Neuronal stem cell (in vitro differentiated cells): ENCODE results near the gene KIF21B.
A peak's percentile ranks its signal among the peaks of the same experiment; 100 is the strongest.

Source experiments
- DNase-seq: peaks from one replicate; pipeline ENCODE4 v3.0.0-alpha.2; 2013; ENCODE audit warnings: low spot score
- H2AFZ ChIP-seq: one replicate; pipeline ENCODE4 v1.6.1; 2013; ENCODE audit warnings: mild to moderate bottlenecking, low read length, inconsistent platforms
- H2AK5ac ChIP-seq: 2 replicates; pipeline ENCODE4 v1.6.1; 2013; ENCODE audit warnings: low read depth, mild to moderate bottlenecking, inconsistent platforms, low read length, moderate library complexity, mixed read lengths
- H2BK120ac ChIP-seq: 2 replicates; pipeline ENCODE4 v1.6.1; 2013; ENCODE audit warnings: low read depth, mild to moderate bottlenecking, inconsistent platforms, low read length, moderate library complexity, mixed read lengths
- H2BK12ac ChIP-seq: one replicate; pipeline ENCODE4 v1.6.1; 2013; ENCODE audit warnings: low read length, inconsistent platforms
- H2BK15ac ChIP-seq: 2 replicates; pipeline ENCODE4 v1.6.1; 2013; ENCODE audit warnings: mild to moderate bottlenecking, low read length, inconsistent platforms, mixed read lengths
- H2BK5ac ChIP-seq: one replicate; pipeline ENCODE4 v1.6.1; 2013; ENCODE audit warnings: inconsistent platforms, mild to moderate bottlenecking, low read length, moderate library complexity
- H3K14ac ChIP-seq: one replicate; pipeline ENCODE4 v1.6.1; 2013; ENCODE audit warnings: low read length, inconsistent platforms
- H3K18ac ChIP-seq: 2 replicates; pipeline ENCODE4 v1.6.1; 2013; ENCODE audit warnings: low read length, inconsistent platforms
- H3K23ac ChIP-seq: 2 replicates; pipeline ENCODE4 v1.6.1; 2013; ENCODE audit warnings: low read depth, mild to moderate bottlenecking, mixed read lengths, low read length, inconsistent platforms; ENCODE audit not compliant: poor library complexity
- H3K27ac ChIP-seq: replicated peaks from 3 replicates; pipeline ENCODE4 v1.5.1; 2013; ENCODE audit warnings: low read length, inconsistent platforms
- H3K27me3 ChIP-seq, 3 experiments: 2 replicates each; pipeline ENCODE4 v1.6.1; 2013; ENCODE audit warnings: low read length in 3 of 3, mild to moderate bottlenecking in 2 of 3, inconsistent platforms in 1 of 3, low read depth in 1 of 3, mixed read lengths in 1 of 3, moderate library complexity in 1 of 3; ENCODE audit not compliant: control insufficient read depth in 3 of 3, insufficient read depth in 3 of 3
- H3K36me3 ChIP-seq, 2 donors: replicated peaks in 1 of 2; 2 replicates each; pipeline ENCODE4 v1.6.1; 2013; ENCODE audit warnings: low read length in 2 of 2; ENCODE audit not compliant: control insufficient read depth in 2 of 2, insufficient read depth in 2 of 2
- H3K4ac ChIP-seq: 2 replicates; pipeline ENCODE4 v1.6.1; 2013; ENCODE audit warnings: inconsistent platforms, mild to moderate bottlenecking, low read length, moderate library complexity
- H3K4me1 ChIP-seq, 2 donors: 1 replicate in 1 of 2; 2 replicates in 1 of 2; pipeline ENCODE4 v1.6.1; 2013; ENCODE audit warnings: low read length in 2 of 2, low read depth in 1 of 2; ENCODE audit not compliant: control insufficient read depth in 2 of 2, insufficient read depth in 1 of 2
- H3K4me2 ChIP-seq: one replicate; pipeline ENCODE4 v1.6.1; 2013; ENCODE audit warnings: mild to moderate bottlenecking, low read length, inconsistent platforms; ENCODE audit not compliant: insufficient read depth, poor library complexity, severe bottlenecking
- H3K4me3 ChIP-seq, 2 donors: 2 replicates each; pipeline ENCODE4 v1.5.1; 2013; ENCODE audit warnings: low read length in 2 of 2, mild to moderate bottlenecking in 2 of 2, inconsistent platforms in 1 of 2, moderate library complexity in 1 of 2
- H3K79me1 ChIP-seq: one replicate; pipeline ENCODE4 v1.6.1; 2013; ENCODE audit warnings: low read depth, mild to moderate bottlenecking, inconsistent platforms, low read length, moderate library complexity
- H3K9ac ChIP-seq: one replicate; pipeline ENCODE4 v1.6.1; 2013; ENCODE audit warnings: mild to moderate bottlenecking, low read depth, low read length, inconsistent platforms; ENCODE audit not compliant: poor library complexity
- H3K9me3 ChIP-seq, 2 donors: replicated peaks in 1 of 2; 2 replicates each; pipeline versions ENCODE3 to v1.6.1; 2013; ENCODE audit warnings: low read length in 2 of 2, mild to moderate bottlenecking in 2 of 2, inconsistent platforms in 1 of 2, low read depth in 1 of 2, mixed read lengths in 1 of 2, moderate library complexity in 1 of 2; ENCODE audit not compliant: control insufficient read depth in 2 of 2, insufficient read depth in 1 of 2
- H4K8ac ChIP-seq: one replicate; pipeline ENCODE4 v1.6.1; 2013; ENCODE audit warnings: low read depth, mild to moderate bottlenecking, inconsistent platforms, low read length, moderate library complexity
- H4K91ac ChIP-seq: one replicate; pipeline ENCODE4 v1.6.1; 2013; ENCODE audit warnings: low read length, low read depth, mild to moderate bottlenecking, inconsistent platforms; ENCODE audit not compliant: poor library complexity
- WGBS, 2 donors: extraction: QIAGEN DNeasy Blood & Tissue Kit; methylation state at CpG; one replicate each; pipeline ENCODE4 v1.1.7; 2013; ENCODE audit warnings: missing lambda C conversion rate in 2 of 2, mixed read lengths in 1 of 2; ENCODE audit not compliant: insufficient read length in 2 of 2, insufficient replicate concordance in 1 of 2; ENCODE audit errors: extremely low coverage in 2 of 2; 5-methylcytosine and 5-hydroxymethylcytosine counted together

Gene KIF21B

GRCh38 chr1:200929530-200930278 is 93.8 kb downstream of the KIF21B start:
- Histone ChIP-seq H3K14ac (no peak overlapping the region), H2BK5ac (no peak overlapping the region), H3K27me3 (peaks cover 0 to 9% (median 0%) of the 10 kb centered on the region in 3 experiments), H2BK15ac (no peak overlapping the region), H3K4me1 (peaks cover 0 to 2% of the 10 kb centered on the region in 2 donors), H3K4ac (no peak overlapping the region), H3K9ac (no peak overlapping the region), H3K4me2 (no peak overlapping the region), H2BK12ac (no peak overlapping the region), H2AFZ (no peak overlapping the region), H3K23ac (no peak overlapping the region), H3K4me3 (no peak overlapping the region), H4K8ac (no peak overlapping the region), H3K36me3 (no peaks in the 10 kb centered on the region), H4K91ac (no peak overlapping the region), H3K79me1 (no peaks in the 10 kb centered on the region), H3K27ac (no peak overlapping the region), H3K18ac (no peak overlapping the region), H2AK5ac (no peak overlapping the region), H2BK120ac (no peak overlapping the region), H3K9me3 (no peaks in the 10 kb centered on the region)
- no CpG with 5 or more reads among the region's 4 CpGs for WGBS, 2 donors
- no peak for DNase-seq

GRCh38 chr1:200925831-200926230 is 97.7 kb downstream of the KIF21B start:
- peaks cover 0 to 14% (median 0%) of the 10 kb centered on the region in 3 experiments for H3K27me3 ChIP-seq
- no peak overlapping the region for H2BK120ac ChIP-seq
- H3K36me3 ChIP-seq: no peaks in the 10 kb centered on the region
- H2AFZ ChIP-seq: no peak overlapping the region
- H3K4me2 ChIP-seq: no peak overlapping the region
- no peak overlapping the region for H3K14ac ChIP-seq
- no CpG with 5 or more reads among the region's 4 CpGs for WGBS, 2 donors
- no peak overlapping the region for H2BK15ac ChIP-seq
- H3K4me1 ChIP-seq: peaks cover 0 to 12% of the 10 kb centered on the region in 2 donors
- H3K18ac ChIP-seq: no peak overlapping the region
- no peak overlapping the region for H3K4ac ChIP-seq
- H3K4me3 ChIP-seq: no peak overlapping the region
- H4K91ac ChIP-seq: no peak overlapping the region
- no peak for DNase-seq
- H3K9me3 ChIP-seq: no peaks in the 10 kb centered on the region
- H2BK12ac ChIP-seq: no peak overlapping the region
- no peak overlapping the region for H2AK5ac ChIP-seq
- H4K8ac ChIP-seq: no peak overlapping the region
- no peaks in the 10 kb centered on the region for H3K79me1 ChIP-seq
- H3K27ac ChIP-seq: no peak overlapping the region
- H3K9ac ChIP-seq: no peak overlapping the region
- H3K23ac ChIP-seq: no peak overlapping the region
- no peak overlapping the region for H2BK5ac ChIP-seq

GRCh38 chr1:200923601-200924000 is 99.9 kb downstream of the KIF21B start:
- Histone ChIP-seq H3K9ac (no peak overlapping the region), H3K9me3 (no peaks in the 10 kb centered on the region)
- no CpG with 5 or more reads among the region's 1 CpG for WGBS, 2 donors

DNA sequence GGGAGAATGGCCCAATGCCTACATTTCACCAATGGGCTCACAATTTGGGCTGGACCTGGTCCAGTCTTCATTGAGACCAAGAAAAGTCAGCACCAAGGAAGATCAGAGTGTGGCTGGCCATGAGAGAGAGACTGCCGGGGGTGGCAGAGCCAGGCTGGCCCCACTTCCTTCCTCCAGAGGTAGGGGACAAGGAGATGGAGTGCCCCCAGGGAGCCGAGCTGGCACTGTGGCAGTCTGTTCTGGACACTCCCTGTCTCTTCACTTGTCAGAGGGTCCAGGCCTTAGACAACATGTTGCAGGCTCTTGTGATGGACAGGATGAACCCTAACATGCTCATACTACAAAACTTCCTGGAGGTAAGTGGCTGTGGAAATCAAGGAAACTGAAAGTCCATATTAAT is 101.1 kb downstream of the KIF21B start:
- Histone ChIP-seq H3K9me3 (no peaks in the 10 kb centered on the region), H2BK15ac (peak overlapping the region; percentile 46), H3K4me1 (peaks cover 0 to 12% of the 10 kb centered on the region in 2 donors), H2BK120ac (no peak overlapping the region), H3K14ac (no peak overlapping the region), H2BK12ac (no peak overlapping the region), H2BK5ac (no peak overlapping the region), H3K4me3 (no peak overlapping the region), H3K9ac (no peak overlapping the region), H3K79me1 (no peaks in the 10 kb centered on the region), H3K27me3 (peaks cover 0 to 9% (median 0%) of the 10 kb centered on the region in 3 experiments), H3K4me2 (no peak overlapping the region), H3K23ac (no peak overlapping the region), H3K18ac (peak overlapping the region; percentile 67), H3K4ac (no peak overlapping the region), H3K27ac (no peak overlapping the region), H3K36me3 (no peaks in the 10 kb centered on the region), H4K8ac (no peak overlapping the region), H2AK5ac (no peak overlapping the region), H2AFZ (no peak overlapping the region), H4K91ac (no peak overlapping the region)
- DNase-seq: no peak
- no CpG with 5 or more reads among the region's 2 CpGs for WGBS, 2 donors

More at GRCh38 chr1:200923601-200924000, 99.9 kb downstream of the KIF21B start:
- Histone ChIP-seq H3K4me2 (no peak overlapping the region), H3K27ac (no peak overlapping the region), H3K14ac (no peak overlapping the region), H3K23ac (no peak overlapping the region), H3K18ac (no peak overlapping the region), H3K79me1 (no peaks in the 10 kb centered on the region), H4K91ac (no peak overlapping the region), H4K8ac (no peak overlapping the region), H2BK120ac (no peak overlapping the region), H2AFZ (no peak overlapping the region), H2BK15ac (no peak overlapping the region), H3K4me3 (no peak overlapping the region), H2AK5ac (no peak overlapping the region), H3K27me3 (peaks cover 0 to 13% (median 0%) of the 10 kb centered on the region in 3 experiments), H3K36me3 (no peaks in the 10 kb centered on the region), H3K4me1 (peaks cover 0 to 12% of the 10 kb centered on the region in 2 donors), H2BK12ac (no peak overlapping the region), H3K4ac (no peak overlapping the region), H2BK5ac (no peak overlapping the region)
- DNase-seq: no peak
